HFFc6 (cell line): Measurements from ENCODE around the gene ADGRG1. TPM values are rescaled to one million over a fixed set of nuclear protein-coding genes. Genes with fewer than 3 reads are reported as not detected.

Experiments
- DNase-seq: peaks from one replicate; pipeline ENCODE4 v3.0.0-alpha.2; 2018
- H3K27ac Mint-ChIP-seq: 2 replicates; pipeline ENCODE4 v1.8.0; 2020; ENCODE audit warnings: mild to moderate bottlenecking, mixed read lengths
- H3K27me3 Mint-ChIP-seq: 2 replicates; pipeline ENCODE4 v1.8.0; 2021; ENCODE audit warnings: mild to moderate bottlenecking, moderate library complexity, mixed read lengths; ENCODE audit not compliant: insufficient read depth
- H3K36me3 Mint-ChIP-seq: 2 replicates; pipeline ENCODE4 v1.8.0; 2021; ENCODE audit warnings: low read depth, mixed read lengths
- H3K4me1 Mint-ChIP-seq: 2 replicates; pipeline ENCODE4 v1.8.0; 2020; ENCODE audit warnings: low read depth, mixed read lengths
- H3K4me3 Mint-ChIP-seq: 2 replicates; pipeline ENCODE4 v1.8.0; 2020; ENCODE audit warnings: mild to moderate bottlenecking, moderate library complexity, mixed read lengths
- H3K9me3 Mint-ChIP-seq: 2 replicates; pipeline ENCODE4 v1.8.0; 2020; ENCODE audit warnings: mild to moderate bottlenecking, mixed read lengths
- CTCF ChIP-seq: fragments of 200-600 bp; sonication (generic); IDR thresholded peaks from 2 replicates; pipeline ENCODE4 v1.5.0; 2021; ENCODE audit warnings: antibody characterized with exemption, mild to moderate bottlenecking
- total RNA-seq, 6 experiments: library from RNA; stranded (reverse); fragmentation: NEBNext Ultra II Directional; extraction: Animal tissue kit (Norgen Biotek cat#: 25700); gene quantifications; 2 replicates in 1 of 6; 3 replicates in 5 of 6; pipeline ENCODE4 v1.2.3, GENCODE V29; 2021

Gene ADGRG1
- total RNA-seq, 6 experiments from 2014 or later: 0.18 to 1.4 (median 0.50) TPM

DNA sequence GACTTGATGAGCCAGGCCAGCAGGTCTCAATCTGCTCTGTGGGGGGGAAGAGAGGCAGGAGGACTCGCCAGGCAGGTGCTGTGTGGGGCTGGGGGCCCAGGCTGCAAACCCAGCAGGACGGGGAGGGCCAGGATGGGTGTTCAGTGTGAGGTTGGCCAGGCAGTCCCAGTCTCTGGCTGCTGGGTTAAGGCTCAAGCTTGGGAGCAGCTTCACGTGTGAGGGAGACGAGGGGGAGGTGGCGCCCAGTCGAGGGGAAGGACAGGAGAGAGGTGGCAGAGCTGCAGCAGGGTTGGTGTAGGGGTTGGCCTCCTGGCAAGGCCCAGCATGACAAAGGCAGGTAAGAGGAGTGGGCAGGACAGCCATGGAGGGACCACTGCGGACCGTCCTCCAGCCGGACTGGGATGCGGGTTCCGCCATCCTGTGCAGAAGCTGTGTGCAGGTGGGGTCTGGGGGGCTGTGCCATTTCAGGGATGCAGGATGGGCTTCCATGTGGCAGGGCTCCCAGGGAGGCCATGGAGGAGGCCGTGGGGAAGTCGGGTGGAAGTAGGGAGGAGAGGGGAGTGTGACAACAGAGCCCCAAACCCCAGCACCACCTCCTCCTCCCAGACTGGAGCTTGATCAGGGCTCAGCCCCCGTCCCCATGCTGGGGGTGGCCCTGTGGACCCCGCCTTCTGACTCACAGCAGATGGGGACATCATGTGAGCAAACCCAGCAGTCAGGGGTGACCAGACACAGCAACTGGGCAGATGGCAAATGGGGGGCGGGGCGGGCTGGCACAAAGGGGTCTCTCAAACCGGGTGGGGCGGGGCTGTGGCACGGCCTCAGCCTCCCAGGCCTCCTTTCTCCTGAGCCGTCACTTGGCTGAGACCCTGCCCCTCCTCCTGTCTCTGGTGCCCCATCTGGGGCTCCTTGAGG lies 2.8 kb downstream of the ADGRG1 start:
- peaks cover 33% of the 10 kb centered on the region for H3K4me1 Mint-ChIP-seq
- H3K27me3 Mint-ChIP-seq: peaks cover 9% of the 10 kb centered on the region
- H3K4me3 Mint-ChIP-seq: no peak overlapping the region
- TF ChIP-seq CTCF: no peak
- DNase-seq: no peak
- no peaks in the 10 kb centered on the region for H3K36me3 Mint-ChIP-seq
- no peaks in the 10 kb centered on the region for H3K9me3 Mint-ChIP-seq
- H3K27ac Mint-ChIP-seq: no peak overlapping the region

DNA sequence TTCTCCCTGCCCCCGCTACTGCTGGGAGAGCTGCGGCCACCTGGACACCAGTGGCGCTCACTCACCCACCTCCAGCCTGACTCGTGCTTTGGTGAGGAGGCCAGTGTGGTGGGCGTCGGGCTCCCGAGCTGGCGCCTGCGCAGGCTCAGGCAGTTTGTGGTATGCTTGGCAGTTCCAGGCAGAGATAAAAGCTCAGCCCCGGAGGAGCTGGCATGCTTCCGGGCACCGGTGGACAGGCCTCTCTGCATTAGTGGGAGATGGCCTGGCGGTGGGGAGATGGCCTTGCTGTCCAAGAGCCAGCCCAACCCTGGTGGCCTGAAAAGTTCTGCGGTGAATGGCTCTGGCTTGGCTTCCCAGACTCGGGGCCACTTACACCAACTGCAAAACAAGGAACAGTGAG lies 4.1 kb downstream of the ADGRG1 start:
- TF ChIP-seq CTCF: no peak
- Mint-ChIP-seq H3K27ac (no peak overlapping the region), H3K27me3 (peaks cover 14% of the 10 kb centered on the region), H3K36me3 (no peaks in the 10 kb centered on the region), H3K4me3 (no peak overlapping the region), H3K9me3 (no peaks in the 10 kb centered on the region), H3K4me1 (peaks cover 24% of the 10 kb centered on the region)
- DNase-seq: no peak

GRCh38 chr16:57633383-57634064 lies 5.1 kb downstream of the ADGRG1 start:
- no peak for DNase-seq
- H3K4me1 Mint-ChIP-seq: peaks cover 15% of the 10 kb centered on the region
- no peak overlapping the region for H3K27ac Mint-ChIP-seq
- peaks cover 22% of the 10 kb centered on the region for H3K27me3 Mint-ChIP-seq
- TF ChIP-seq CTCF: no peak
- no peaks in the 10 kb centered on the region for H3K9me3 Mint-ChIP-seq
- H3K36me3 Mint-ChIP-seq: no peaks in the 10 kb centered on the region
- no peak overlapping the region for H3K4me3 Mint-ChIP-seq

GRCh38 chr16:57634171-57634570 lies 5.7 kb downstream of the ADGRG1 start:
- Mint-ChIP-seq H3K4me1 (peaks cover 8% of the 10 kb centered on the region), H3K36me3 (no peaks in the 10 kb centered on the region), H3K27ac (no peak overlapping the region), H3K4me3 (no peak overlapping the region), H3K27me3 (peaks cover 23% of the 10 kb centered on the region), H3K9me3 (no peaks in the 10 kb centered on the region)
- DNase-seq: peak; percentile 46
- TF ChIP-seq CTCF: no peak

DNA sequence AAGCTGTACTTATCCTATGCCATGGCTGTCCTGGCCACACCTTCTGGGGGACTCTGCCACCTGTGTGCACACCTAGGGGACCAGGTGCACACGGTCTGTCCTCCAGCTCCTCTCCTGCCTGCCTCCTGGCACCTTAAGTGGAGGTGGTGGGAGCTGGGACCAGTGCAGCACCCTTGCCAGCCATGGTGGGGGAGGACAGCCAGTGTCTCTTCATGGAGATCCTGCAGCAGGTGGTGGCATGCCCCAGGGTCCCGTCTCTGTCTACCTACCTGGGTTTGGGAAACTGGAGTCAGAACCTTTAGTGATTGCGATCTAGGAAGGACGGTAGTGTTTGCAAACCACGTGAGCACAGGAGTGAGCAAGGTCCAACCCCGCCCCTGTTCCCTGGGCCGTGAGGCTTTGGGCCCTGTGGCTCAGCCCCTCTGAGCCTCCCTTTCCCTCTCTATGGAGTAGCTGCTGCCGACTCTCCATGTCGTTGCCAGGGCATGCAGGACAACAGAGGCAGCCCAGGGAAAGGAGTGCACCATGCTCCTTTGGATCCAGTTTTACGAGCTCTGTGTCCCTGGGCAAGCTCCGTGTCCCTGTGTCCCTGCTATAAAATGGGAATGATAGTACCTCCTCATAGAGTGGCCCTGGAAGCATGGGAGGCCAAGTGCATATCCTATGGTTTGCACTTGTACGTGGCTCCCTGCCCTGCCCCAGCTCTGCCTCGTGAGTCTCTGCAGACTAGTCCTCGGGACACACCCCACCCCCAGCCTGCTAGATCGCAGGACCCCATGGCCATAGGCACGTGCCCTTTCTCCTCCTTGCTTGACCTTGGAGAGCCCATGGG lies 7.1 kb downstream of the ADGRG1 start:
- no peak overlapping the region for H3K27ac Mint-ChIP-seq
- H3K9me3 Mint-ChIP-seq: no peaks in the 10 kb centered on the region
- no peak for TF ChIP-seq CTCF
- no peak overlapping the region for H3K4me3 Mint-ChIP-seq
- H3K4me1 Mint-ChIP-seq: peaks cover 7% of the 10 kb centered on the region
- H3K27me3 Mint-ChIP-seq: peaks cover 26% of the 10 kb centered on the region
- H3K36me3 Mint-ChIP-seq: no peaks in the 10 kb centered on the region
- no peak for DNase-seq
